ENCODE data around the gene CDK13.

DNA sequence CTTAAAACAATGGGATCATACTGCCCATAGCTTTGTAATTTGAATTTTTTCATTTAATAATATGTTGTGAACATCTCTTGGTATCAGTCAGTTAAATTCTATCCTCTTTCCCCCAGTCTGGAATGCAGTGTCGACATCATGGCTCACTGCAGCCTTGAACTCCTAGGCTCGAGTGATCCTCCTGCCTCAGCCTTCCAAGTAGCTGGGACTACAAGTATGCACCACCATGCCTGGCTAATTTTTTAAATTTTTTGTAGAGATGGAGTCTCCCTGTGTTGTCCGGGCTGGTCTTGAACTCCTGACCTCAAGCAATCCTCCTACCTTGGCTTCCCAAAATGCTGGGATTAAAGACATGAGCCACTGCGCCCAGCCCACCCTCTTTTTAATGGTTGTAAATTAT, 149.8 kb downstream of the CDK13 start:
- no peak for TF ChIP-seq POLR2A (IDR thresholded peaks at IDR 0.05)
- TF ChIP-seq, protein P1, sequence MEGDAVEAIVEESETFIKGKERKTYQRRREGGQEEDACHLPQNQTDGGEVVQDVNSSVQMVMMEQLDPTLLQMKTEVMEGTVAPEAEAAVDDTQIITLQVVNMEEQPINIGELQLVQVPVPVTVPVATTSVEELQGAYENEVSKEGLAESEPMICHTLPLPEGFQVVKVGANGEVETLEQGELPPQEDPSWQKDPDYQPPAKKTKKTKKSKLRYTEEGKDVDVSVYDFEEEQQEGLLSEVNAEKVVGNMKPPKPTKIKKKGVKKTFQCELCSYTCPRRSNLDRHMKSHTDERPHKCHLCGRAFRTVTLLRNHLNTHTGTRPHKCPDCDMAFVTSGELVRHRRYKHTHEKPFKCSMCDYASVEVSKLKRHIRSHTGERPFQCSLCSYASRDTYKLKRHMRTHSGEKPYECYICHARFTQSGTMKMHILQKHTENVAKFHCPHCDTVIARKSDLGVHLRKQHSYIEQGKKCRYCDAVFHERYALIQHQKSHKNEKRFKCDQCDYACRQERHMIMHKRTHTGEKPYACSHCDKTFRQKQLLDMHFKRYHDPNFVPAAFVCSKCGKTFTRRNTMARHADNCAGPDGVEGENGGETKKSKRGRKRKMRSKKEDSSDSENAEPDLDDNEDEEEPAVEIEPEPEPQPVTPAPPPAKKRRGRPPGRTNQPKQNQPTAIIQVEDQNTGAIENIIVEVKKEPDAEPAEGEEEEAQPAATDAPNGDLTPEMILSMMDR (IDR thresholded peaks at IDR 0.05): no peak
